PFSK-1 (cell line): ENCODE measurements around the gene FEV.

Experiments used
- FOXP2 ChIP-seq: optimal IDR thresholded peaks from 2 replicates; pipeline ENCODE3; 2011; ENCODE audit warnings: borderline replicate concordance, control low read depth, inconsistent platforms; ENCODE audit not compliant: insufficient read depth; ENCODE audit errors: extremely low read length, extremely low read depth
- TAF1 ChIP-seq: IDR thresholded peaks from 2 replicates; pipeline ENCODE4 v1.6.1; 2012; ENCODE audit warnings: low read length, control low read depth, borderline replicate concordance; ENCODE audit not compliant: insufficient read depth

DNA sequence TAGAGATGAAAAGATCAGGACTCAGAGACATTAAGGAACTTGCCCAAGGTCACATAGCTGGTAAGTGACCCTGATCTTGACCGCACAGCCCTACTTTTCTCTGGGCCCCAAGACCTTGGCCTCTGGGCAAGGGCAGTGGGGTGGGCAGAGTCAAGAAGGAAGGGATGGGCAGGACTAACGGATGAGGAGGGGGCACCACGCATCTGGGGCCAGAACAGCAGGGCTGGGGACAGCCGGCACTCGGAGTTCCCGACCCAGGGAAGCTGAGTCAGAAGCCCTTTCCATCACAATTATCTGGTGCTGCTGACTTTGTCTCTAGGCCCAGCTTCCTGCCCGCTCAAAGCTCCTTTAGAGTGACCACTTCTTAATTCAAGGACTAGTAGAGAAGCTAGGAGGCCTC lies 42.0 kb upstream of the FEV start:
- TF ChIP-seq FOXP2 (no peak), TAF1 (no peak)
